ENCODE measurements around the gene MYH8.

Gene MYH8

GRCh38 chr17:10415161-10415560 is 6.6 kb downstream of the MYH8 start:
- Histone ChIP-seq H3K9me3 (ENCODE audit: control insufficient read depth, low read length) (no peaks in the 10 kb centered on the region), H3K27me3 (ENCODE audit: control insufficient read depth, insufficient read depth, low read length) (no peaks in the 10 kb centered on the region), H3K79me2 (no peaks in the 10 kb centered on the region), H3K4me3 (ENCODE audit: low read depth, low read length) (no peak overlapping the region), H3K9ac (no peak overlapping the region), H3K4me1 (peaks cover 13% of the 10 kb centered on the region), H3K4me2 (ENCODE audit: low read length) (no peak overlapping the region), H3K27ac (no peak overlapping the region), H3K36me3 (ENCODE audit: control insufficient read depth, insufficient read depth, low read length) (no peaks in the 10 kb centered on the region), H2AFZ (no peak overlapping the region)
- no peak for TF ChIP-seq CTCF (IDR thresholded peaks at IDR 0.05)

- no peak overlapping the region for H3K9ac ChIP-seq
These were observed 18.2 kb downstream of the MYH8 start for GRCh38 chr17:10403589-10403988.

GRCh38 chr17:10398352-10398751 is 23.4 kb downstream of the MYH8 start:
- Histone ChIP-seq H3K36me3 (ENCODE audit: control insufficient read depth, insufficient read depth, low read length) (no peaks in the 10 kb centered on the region), H3K27ac (no peak overlapping the region), H3K4me3 (ENCODE audit: low read depth, low read length) (no peak overlapping the region), H3K4me1 (no peaks in the 10 kb centered on the region), H2AFZ (no peak overlapping the region), H3K9ac (no peak overlapping the region), H3K4me2 (ENCODE audit: low read length) (no peak overlapping the region), H3K27me3 (ENCODE audit: control insufficient read depth, insufficient read depth, low read length) (no peaks in the 10 kb centered on the region), H3K9me3 (ENCODE audit: control insufficient read depth, low read length) (no peaks in the 10 kb centered on the region), H3K79me2 (no peaks in the 10 kb centered on the region)
- TF ChIP-seq CTCF (IDR thresholded peaks at IDR 0.05) = no peak

More at GRCh38 chr17:10403589-10403988, 18.2 kb downstream of the MYH8 start:
- Histone ChIP-seq H3K27me3 (ENCODE audit: control insufficient read depth, insufficient read depth, low read length) (no peaks in the 10 kb centered on the region), H3K4me1 (no peaks in the 10 kb centered on the region), H3K27ac (no peak overlapping the region), H3K9me3 (ENCODE audit: control insufficient read depth, low read length) (no peaks in the 10 kb centered on the region), H3K36me3 (ENCODE audit: control insufficient read depth, insufficient read depth, low read length) (no peaks in the 10 kb centered on the region), H3K79me2 (no peaks in the 10 kb centered on the region), H2AFZ (no peak overlapping the region), H3K4me2 (ENCODE audit: low read length) (no peak overlapping the region), H3K4me3 (ENCODE audit: low read depth, low read length) (no peak overlapping the region)
- no peak for TF ChIP-seq CTCF (IDR thresholded peaks at IDR 0.05)

- H3K27ac ChIP-seq = no peak overlapping the region
- H3K4me1 ChIP-seq = no peaks in the 10 kb centered on the region
- H3K4me3 ChIP-seq (ENCODE audit: low read depth, low read length) = no peak overlapping the region
- no peaks in the 10 kb centered on the region for H3K36me3 ChIP-seq (ENCODE audit: control insufficient read depth, insufficient read depth, low read length)
- H3K9me3 ChIP-seq (ENCODE audit: control insufficient read depth, low read length) = no peaks in the 10 kb centered on the region
- no peak overlapping the region for H3K9ac ChIP-seq
- no peak overlapping the region for H2AFZ ChIP-seq
- H3K79me2 ChIP-seq = no peaks in the 10 kb centered on the region
- H3K4me2 ChIP-seq (ENCODE audit: low read length) = no peak overlapping the region
- no peaks in the 10 kb centered on the region for H3K27me3 ChIP-seq (ENCODE audit: control insufficient read depth, insufficient read depth, low read length)
- TF ChIP-seq CTCF (IDR thresholded peaks at IDR 0.05) = no peak
These were observed 25.1 kb downstream of the MYH8 start for GRCh38 chr17:10396524-10397163.

GRCh38 chr17:10394201-10394887 is 27.4 kb downstream of the MYH8 start:
- no peak for TF ChIP-seq CTCF (IDR thresholded peaks at IDR 0.05)
- H3K27ac ChIP-seq = no peak overlapping the region
- H3K4me1 ChIP-seq = no peaks in the 10 kb centered on the region
- H3K4me3 ChIP-seq (ENCODE audit: low read depth, low read length) = no peak overlapping the region
- no peaks in the 10 kb centered on the region for H3K9me3 ChIP-seq (ENCODE audit: control insufficient read depth, low read length)
- H3K79me2 ChIP-seq = no peaks in the 10 kb centered on the region
- H2AFZ ChIP-seq = no peak overlapping the region
- H3K4me2 ChIP-seq (ENCODE audit: low read length) = no peak overlapping the region
- H3K9ac ChIP-seq = no peak overlapping the region
- no peaks in the 10 kb centered on the region for H3K27me3 ChIP-seq (ENCODE audit: control insufficient read depth, insufficient read depth, low read length)
- no peaks in the 10 kb centered on the region for H3K36me3 ChIP-seq (ENCODE audit: control insufficient read depth, insufficient read depth, low read length)

All from parathyroid adenoma (tissue), 2 donors.